Vagina (tissue), 2 donors: ENCODE data around the gene FAM177B. TPM values are rescaled to one million over a fixed set of nuclear protein-coding genes. Genes with fewer than 3 reads are reported as not detected.

Experiments used
- DNase-seq, 2 donors: peaks; one replicate each; pipeline ENCODE4 v3.0.0-alpha.2; 2017; ENCODE audit errors: extremely low spot score in 2 of 2
- H3K27ac ChIP-seq: fragments of 200-600 bp; sonication (generic); one replicate; pipeline ENCODE4 v1.5.1; 2019
- H3K27me3 ChIP-seq: fragments of 200-600 bp; sonication (generic); one replicate; pipeline ENCODE4 v1.5.1; 2019
- H3K36me3 ChIP-seq, 2 donors: fragments of 200-600 bp; sonication (generic); one replicate each; pipeline ENCODE4 v1.5.1; 2017 to 2019
- H3K4me1 ChIP-seq: fragments of 200-600 bp; sonication (generic); one replicate; pipeline ENCODE4 v1.5.1; 2019
- H3K4me3 ChIP-seq, 2 donors: fragments of 200-600 bp; sonication (generic); 1 replicate in 1 of 2; 2 replicates in 1 of 2; pipeline ENCODE4 v1.5.1; 2016 to 2019
- H3K9me3 ChIP-seq: fragments of 200-600 bp; sonication (generic); one replicate; pipeline ENCODE4 v1.5.1; 2019
- POLR2A ChIP-seq, 2 donors: fragments of 450-650 bp; IDR thresholded peaks; one replicate each; pipeline ENCODE4 v1.6.1; 2017; ENCODE audit warnings: antibody characterized with exemption in 2 of 2, mild to moderate bottlenecking in 2 of 2, moderate library complexity in 2 of 2
- POLR2AphosphoS5 ChIP-seq, 2 donors: sonication (generic); formaldehyde crosslinking; IDR thresholded peaks; one replicate each; pipeline ENCODE4 v1.9.0; 2017; ENCODE audit warnings: antibody characterized with exemption in 2 of 2, mild to moderate bottlenecking in 2 of 2, low read depth in 1 of 2; ENCODE audit not compliant: insufficient read depth in 1 of 2
- intact Hi-C: fragments of 100-400 bp; cut with DNase I; formaldehyde crosslinking; loops from one replicate; pipeline ENCODE4 v1.15.1; 2023
- total RNA-seq: library from RNA; depleted of rRNA; stranded (reverse); fragments of >200 nt; gene quantifications from one replicate; pipeline ENCODE4 v1.2.3, GENCODE V29; 2016
- TF ChIP-seq, protein P1 (sequence below), 3 experiments: fragments of 450-650 bp in 2 of 3; fragments of 200-600 bp in 1 of 3; sonication (generic) in 1 of 3; IDR thresholded peaks; one replicate each; pipeline ENCODE4 v1.5.1; 2017 to 2019; ENCODE audit warnings: antibody characterized with exemption in 3 of 3, mild to moderate bottlenecking in 2 of 3, moderate library complexity in 2 of 3

The FAM177B gene
- total RNA-seq, 1 donor from 2014 or later, result not detected

GRCh38 chr1:222711319-222712252 lies 25.4 kb upstream of the FAM177B start:
- peak overlapping the region; percentile 68 to 69 for H3K4me3 ChIP-seq
- H3K27me3 ChIP-seq, result no peaks in the 10 kb centered on the region
- peak in 1 of 2 donors; percentile 89 for DNase-seq
- peaks cover 0 to 17% of the 10 kb centered on the region in 2 donors for H3K36me3 ChIP-seq
- H3K27ac ChIP-seq, result peak overlapping the region; percentile 98
- TF ChIP-seq, protein P1, sequence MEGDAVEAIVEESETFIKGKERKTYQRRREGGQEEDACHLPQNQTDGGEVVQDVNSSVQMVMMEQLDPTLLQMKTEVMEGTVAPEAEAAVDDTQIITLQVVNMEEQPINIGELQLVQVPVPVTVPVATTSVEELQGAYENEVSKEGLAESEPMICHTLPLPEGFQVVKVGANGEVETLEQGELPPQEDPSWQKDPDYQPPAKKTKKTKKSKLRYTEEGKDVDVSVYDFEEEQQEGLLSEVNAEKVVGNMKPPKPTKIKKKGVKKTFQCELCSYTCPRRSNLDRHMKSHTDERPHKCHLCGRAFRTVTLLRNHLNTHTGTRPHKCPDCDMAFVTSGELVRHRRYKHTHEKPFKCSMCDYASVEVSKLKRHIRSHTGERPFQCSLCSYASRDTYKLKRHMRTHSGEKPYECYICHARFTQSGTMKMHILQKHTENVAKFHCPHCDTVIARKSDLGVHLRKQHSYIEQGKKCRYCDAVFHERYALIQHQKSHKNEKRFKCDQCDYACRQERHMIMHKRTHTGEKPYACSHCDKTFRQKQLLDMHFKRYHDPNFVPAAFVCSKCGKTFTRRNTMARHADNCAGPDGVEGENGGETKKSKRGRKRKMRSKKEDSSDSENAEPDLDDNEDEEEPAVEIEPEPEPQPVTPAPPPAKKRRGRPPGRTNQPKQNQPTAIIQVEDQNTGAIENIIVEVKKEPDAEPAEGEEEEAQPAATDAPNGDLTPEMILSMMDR (IDR thresholded peaks at IDR 0.05), result no peak
- TF ChIP-seq POLR2AphosphoS5 (IDR thresholded peaks at IDR 0.05; ENCODE audit: insufficient read depth in 1 of 2, low read depth in 1 of 2), result no peak
- no peak for TF ChIP-seq POLR2A (IDR thresholded peaks at IDR 0.05)
- H3K9me3 ChIP-seq, result no peaks in the 10 kb centered on the region
- intact Hi-C loops, result no loop called here
- H3K4me1 ChIP-seq, result peaks cover 57% of the 10 kb centered on the region

DNA sequence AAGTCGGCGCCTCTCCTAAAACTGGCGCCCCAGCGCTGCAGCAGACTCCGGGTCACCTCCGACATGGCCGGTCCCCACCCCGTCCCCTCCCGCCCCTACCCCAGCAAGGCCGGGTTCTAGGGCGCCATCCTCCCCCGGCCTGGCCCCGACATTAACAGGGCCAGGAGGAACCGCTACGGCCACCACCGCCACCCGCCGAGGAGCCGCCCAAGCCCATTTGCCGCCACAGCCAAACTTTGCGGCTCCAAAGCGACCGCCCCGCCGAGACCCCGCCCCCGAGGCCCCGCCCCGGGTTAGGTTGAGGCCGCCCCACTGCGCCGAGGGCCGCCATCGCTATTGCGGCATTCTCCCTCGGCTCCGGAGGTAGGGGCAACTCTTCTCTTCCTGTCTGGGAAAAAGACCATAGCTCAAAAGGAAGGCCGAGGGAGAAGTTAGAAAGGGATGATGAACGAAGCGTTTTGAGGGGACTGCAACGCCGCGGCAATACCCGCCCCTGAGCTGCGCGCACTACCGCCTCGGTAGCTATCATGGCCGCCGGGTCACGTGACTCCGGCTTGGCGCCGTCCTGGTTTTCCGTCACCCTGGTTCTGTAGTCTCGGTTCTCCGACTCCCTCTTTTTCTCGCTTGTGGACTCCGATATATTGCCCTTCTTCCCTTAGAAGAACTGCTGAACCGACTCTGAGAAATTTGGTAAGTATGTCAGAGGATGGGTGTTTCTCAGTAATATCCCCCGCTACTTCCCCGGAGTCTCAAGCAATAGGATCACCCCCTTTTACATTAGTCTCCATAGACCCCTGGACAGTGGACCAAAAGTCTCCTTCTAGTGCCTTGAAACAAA lies 24.5 kb upstream of the FAM177B start, which contains the start of the genes AIDA and BROX:
TSS of gene AIDA (minus strand) at position 239 of the 838 bp plus-strand sequence. CDS start at position 65, 174 bp downstream.
TSS of gene BROX (plus strand) at position 312 of the 838 bp plus-strand sequence. CDS start 3,136 bp downstream, outside the sequence.
- Histone ChIP-seq H3K4me3 (peak within 1 kb of the TSS; percentile 68 to 69), H3K36me3 (peaks cover 0 to 25% of the 10 kb centered on the region in 2 donors), H3K4me1 (peaks cover 65% of the 10 kb centered on the region), H3K27ac (peak within 1 kb of the TSS; percentile 98), H3K9me3 (no peaks in the 10 kb centered on the region), H3K27me3 (no peaks in the 10 kb centered on the region)
- intact Hi-C loops, result loop anchor here (1.0 kb wide), 1 partner anchor 68 kb away; no protein-coding TSS in a partner anchor
- TF ChIP-seq POLR2A (IDR thresholded peaks at IDR 0.05), result peak in 1 of 2 donors; percentile 47
- TF ChIP-seq POLR2AphosphoS5 (IDR thresholded peaks at IDR 0.05; ENCODE audit: insufficient read depth in 1 of 2, low read depth in 1 of 2), result peak; percentile 31 to 81
- TF ChIP-seq, protein P1 (IDR thresholded peaks at IDR 0.05), result no peak
- DNase-seq, result peak in 1 of 2 donors; percentile 94

DNA sequence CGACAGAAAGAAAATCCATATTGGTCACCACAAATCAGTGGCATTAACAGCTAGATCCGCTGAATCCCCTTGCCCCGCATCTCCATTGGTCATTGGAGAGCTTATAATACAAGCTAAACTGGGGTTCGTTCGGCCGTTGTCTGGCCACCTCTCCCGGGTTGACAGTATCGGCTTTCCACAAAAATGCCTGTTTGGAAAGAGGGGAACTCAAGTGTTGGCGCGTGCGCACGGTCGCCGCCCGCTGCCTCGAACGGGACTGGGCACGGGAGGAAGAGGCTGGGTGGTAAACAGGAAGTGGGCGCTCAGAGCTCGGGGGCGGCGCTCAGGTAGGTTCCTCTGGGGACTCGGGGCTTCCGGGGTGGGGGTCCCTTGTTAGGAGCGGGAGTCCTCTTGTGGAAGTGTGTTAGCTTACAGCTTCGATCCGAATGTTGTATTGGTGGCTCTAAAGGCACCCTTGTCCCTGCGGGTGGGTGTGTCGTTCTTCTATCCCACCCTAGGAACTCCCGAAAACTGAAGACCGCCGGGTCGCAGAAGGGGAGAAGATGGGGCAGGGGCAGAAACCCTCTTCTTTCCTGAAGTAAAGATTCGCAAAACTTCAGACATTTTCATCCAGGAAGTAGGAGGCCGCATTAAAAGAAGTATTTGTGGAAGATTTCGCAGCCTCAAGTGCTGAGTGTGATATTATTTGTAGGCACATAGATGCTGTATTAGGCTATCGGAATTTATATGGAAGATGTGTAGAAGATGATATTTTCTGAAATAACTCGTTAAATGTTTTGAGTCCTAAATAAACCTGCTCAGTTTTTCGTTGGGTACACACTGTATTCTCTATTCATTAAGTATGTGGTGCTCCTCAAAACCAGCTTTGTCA lies 23.7 kb upstream of the FAM177B start:
- intact Hi-C loops, result loop anchor here (1.0 kb wide), 1 partner anchor 69 kb away; no protein-coding TSS in a partner anchor
- Histone ChIP-seq H3K36me3 (peaks cover 0 to 33% of the 10 kb centered on the region in 2 donors), H3K9me3 (no peaks in the 10 kb centered on the region), H3K27ac (peak overlapping the region; percentile 98), H3K27me3 (no peaks in the 10 kb centered on the region), H3K4me1 (peaks cover 60% of the 10 kb centered on the region), H3K4me3 (peak overlapping the region; percentile 68 to 69)
- peak; percentile 73 to 94 for TF ChIP-seq POLR2AphosphoS5 (IDR thresholded peaks at IDR 0.05; ENCODE audit: insufficient read depth in 1 of 2, low read depth in 1 of 2)
- TF ChIP-seq POLR2A (IDR thresholded peaks at IDR 0.05), result peak in 1 of 2 donors; percentile 39
- TF ChIP-seq, protein P1 (IDR thresholded peaks at IDR 0.05), result no peak
- peak in 1 of 2 donors; percentile 97 for DNase-seq

- Histone ChIP-seq H3K27ac (no peak overlapping the region), H3K27me3 (no peaks in the 10 kb centered on the region), H3K36me3 (peaks cover 0 to 58% of the 10 kb centered on the region in 2 donors), H3K4me1 (peaks cover 39% of the 10 kb centered on the region), H3K4me3 (no peak overlapping the region), H3K9me3 (no peaks in the 10 kb centered on the region)
- intact Hi-C loops, result no loop called here
- no peak for DNase-seq
- TF ChIP-seq, protein P1 (IDR thresholded peaks at IDR 0.05), result no peak
- no peak for TF ChIP-seq POLR2A (IDR thresholded peaks at IDR 0.05)
- no peak for TF ChIP-seq POLR2AphosphoS5 (IDR thresholded peaks at IDR 0.05; ENCODE audit: insufficient read depth in 1 of 2, low read depth in 1 of 2)
Measured at GRCh38 chr1:222716393-222716792, 20.6 kb upstream of the FAM177B start.
